GM21360 (cell line): ENCODE results near the gene NBPF12.
"Not testable (repeated sequence)": the region's sequence is repeated elsewhere in the genome, so short reads cannot be mapped to it uniquely, and the experiment has no call there.

Experiments
- ATAC-seq: cut with Tn5 transposase; IDR thresholded peaks from one replicate; pipeline ENCODE4 v1.9.1; 2021; ENCODE audit warnings: mild to moderate bottlenecking, moderate library complexity; ENCODE audit not compliant: unreplicated experiment

The NBPF12 gene

GRCh38 chr1:146938242-146938902, at the start of gene NBPF12:
Gene NBPF12 (plus strand): TSS chr1:146938324. CDS start chr1:146960144, 21,820 bp downstream.
- ATAC-seq = peak; percentile 73

- not testable (repeated sequence) for ATAC-seq
These were observed 46.8 kb upstream of the NBPF12 start for GRCh38 chr1:146891355-146891754.

GRCh38 chr1:146892331-146892730, 45.8 kb upstream of the NBPF12 start:
- ATAC-seq = not testable (repeated sequence)

- not testable (repeated sequence) for ATAC-seq
These were observed 30.4 kb upstream of the NBPF12 start for GRCh38 chr1:146907565-146908261.

GRCh38 chr1:146912975-146913374, 25.1 kb upstream of the NBPF12 start:
- ATAC-seq = not testable (repeated sequence)

GRCh38 chr1:146920811-146921210, 17.3 kb upstream of the NBPF12 start:
- not testable (repeated sequence) for ATAC-seq

- not testable (repeated sequence) for ATAC-seq
These were observed 15.5 kb upstream of the NBPF12 start for GRCh38 chr1:146922614-146923013.

- ATAC-seq = not testable (repeated sequence)
These were observed 14.0 kb upstream of the NBPF12 start for GRCh38 chr1:146924106-146924505.

- ATAC-seq = not testable (repeated sequence)
These were observed 11.7 kb upstream of the NBPF12 start for GRCh38 chr1:146926413-146926812.

GRCh38 chr1:146930225-146930624, 7.9 kb upstream of the NBPF12 start:
- ATAC-seq = not testable (repeated sequence)

GRCh38 chr1:146934390-146935223, 3.5 kb upstream of the NBPF12 start:
- peak; percentile 40 for ATAC-seq

- not testable (repeated sequence) for ATAC-seq
These were observed 662 bp upstream of the NBPF12 start for GRCh38 chr1:146937462-146937861.

GRCh38 chr1:146938927-146939786, 1.0 kb downstream of the NBPF12 start:
- not testable (repeated sequence) for ATAC-seq

- not testable (repeated sequence) for ATAC-seq
These were observed 2.2 kb downstream of the NBPF12 start for GRCh38 chr1:146940293-146940692.

- ATAC-seq = not testable (repeated sequence)
These were observed 5.3 kb downstream of the NBPF12 start for GRCh38 chr1:146943342-146943886.

GRCh38 chr1:146948127-146948526, 10.0 kb downstream of the NBPF12 start:
- ATAC-seq = not testable (repeated sequence)

GRCh38 chr1:146964340-146964739, 26.2 kb downstream of the NBPF12 start:
- not testable (repeated sequence) for ATAC-seq

GRCh38 chr1:146966351-146966750, 28.2 kb downstream of the NBPF12 start:
- not testable (repeated sequence) for ATAC-seq

- not testable (repeated sequence) for ATAC-seq
These were observed 32.5 kb downstream of the NBPF12 start for GRCh38 chr1:146970656-146971055.

- not testable (repeated sequence) for ATAC-seq
These were observed 34.6 kb downstream of the NBPF12 start for GRCh38 chr1:146972681-146973080.
